GM23338 (cell line): ENCODE measurements around the gene INPP5D. TPM values are rescaled to one million over a fixed set of nuclear protein-coding genes. Genes with fewer than 3 reads are reported as not detected.

Source experiments
- ATAC-seq: fragments of 200-7000 bp; cut with Tn5 transposase; 3 replicates; pipeline ENCODE4 v1.9.1; 2020
- DNase-seq: peaks from one replicate; pipeline ENCODE4 v3.0.0-alpha.2; 2015; ENCODE audit warnings: low spot score
- H2AFZ ChIP-seq: fragments of 200-600 bp; sonication (generic); 2 replicates; pipeline ENCODE4 v1.8.0; 2016; ENCODE audit warnings: antibody characterized with exemption, mild to moderate bottlenecking, moderate library complexity
- H3F3A ChIP-seq: fragments of 200-600 bp; sonication (generic); replicated peaks from 2 replicates; pipeline ENCODE4 v1.8.0; 2017; ENCODE audit warnings: antibody characterized with exemption, mixed run types, low read depth
- H3K27ac ChIP-seq: fragments of 200-600 bp; sonication (generic); 2 replicates; pipeline ENCODE4 v1.6.1; 2016; ENCODE audit warnings: low read depth
- H3K27me3 ChIP-seq: fragments of 200-600 bp; sonication (generic); 2 replicates; pipeline ENCODE4 v1.8.0; 2016; ENCODE audit warnings: mild to moderate bottlenecking, mixed run types, moderate library complexity; ENCODE audit not compliant: insufficient read depth
- H3K36me3 ChIP-seq: fragments of 200-600 bp; sonication (generic); 2 replicates; pipeline ENCODE4 v1.8.0; 2016; ENCODE audit warnings: mild to moderate bottlenecking; ENCODE audit not compliant: insufficient read depth
- H3K4me1 ChIP-seq: fragments of 200-600 bp; sonication (generic); 2 replicates; pipeline ENCODE4 v1.8.0; 2016; ENCODE audit warnings: mild to moderate bottlenecking, moderate library complexity; ENCODE audit not compliant: insufficient read depth
- H3K4me2 ChIP-seq: fragments of 200-600 bp; sonication (generic); 2 replicates; pipeline ENCODE4 v1.7.1; 2017; ENCODE audit warnings: mixed run types
- H3K4me3 ChIP-seq: fragments of 200-600 bp; sonication (generic); 2 replicates; pipeline ENCODE4 v1.6.1; 2016; ENCODE audit warnings: mixed run types
- H3K79me2 ChIP-seq: fragments of 200-600 bp; sonication (generic); replicated peaks from 2 replicates; pipeline ENCODE4 v1.8.0; 2017; ENCODE audit warnings: mild to moderate bottlenecking; ENCODE audit not compliant: insufficient read depth
- H3K9me2 ChIP-seq: fragments of 200-600 bp; sonication (generic); 2 replicates; pipeline ENCODE4 v1.8.0; 2017; ENCODE audit not compliant: insufficient read depth
- H4K20me1 ChIP-seq: fragments of 200-600 bp; sonication (generic); replicated peaks from 2 replicates; pipeline ENCODE4 v1.8.0; 2017; ENCODE audit warnings: mild to moderate bottlenecking; ENCODE audit not compliant: insufficient read depth
- H3K27ac Mint-ChIP-seq: 2 replicates; pipeline ENCODE4 v1.8.0; 2020; ENCODE audit warnings: inconsistent platforms, mild to moderate bottlenecking, moderate library complexity, mixed read lengths
- H3K27me3 Mint-ChIP-seq: 3 replicates; pipeline ENCODE4 v1.8.0; 2022; ENCODE audit warnings: low read depth, mild to moderate bottlenecking, moderate library complexity, mixed read lengths, inconsistent platforms; ENCODE audit not compliant: insufficient read depth, poor library complexity
- H3K36me3 Mint-ChIP-seq: 3 replicates; pipeline ENCODE4 v1.8.0; 2021; ENCODE audit warnings: low read depth, mild to moderate bottlenecking, inconsistent platforms, moderate library complexity, mixed read lengths
- H3K4me1 Mint-ChIP-seq: 3 replicates; pipeline ENCODE4 v1.8.0; 2020; ENCODE audit warnings: mild to moderate bottlenecking, inconsistent platforms, mixed read lengths
- H3K4me3 Mint-ChIP-seq: 3 replicates; pipeline ENCODE4 v1.8.0; 2021; ENCODE audit warnings: moderate library complexity, mild to moderate bottlenecking, inconsistent platforms, mixed read lengths
- H3K9me3 Mint-ChIP-seq: 3 replicates; pipeline ENCODE4 v1.8.0; 2020; ENCODE audit warnings: moderate library complexity, mild to moderate bottlenecking, inconsistent platforms, mixed read lengths
- CREB1 ChIP-seq: fragments of 250-450 bp; sonication (Bioruptor Pico); IDR thresholded peaks from 2 replicates; pipeline ENCODE4 v1.5.0; 2020; ENCODE audit warnings: low read depth, mild to moderate bottlenecking, moderate library complexity
- EZH2 ChIP-seq: fragments of 200-600 bp; sonication (generic); IDR thresholded peaks from one replicate; pipeline ENCODE4 v1.8.0; 2017; ENCODE audit warnings: antibody characterized with exemption, mild to moderate bottlenecking, low read depth; ENCODE audit not compliant: unreplicated experiment
- EZH2phosphoT487 ChIP-seq: fragments of 200-600 bp; sonication (generic); IDR thresholded peaks from one replicate; pipeline ENCODE4 v1.8.1; 2018; ENCODE audit warnings: antibody characterized with exemption; ENCODE audit not compliant: unreplicated experiment
- JUNB ChIP-seq: IDR thresholded peaks from one replicate; pipeline ENCODE4 v1.6.1; 2016; ENCODE audit warnings: antibody characterized with exemption; ENCODE audit not compliant: unreplicated experiment
- NANOG ChIP-seq: IDR thresholded peaks from 2 replicates; pipeline ENCODE4 v1.6.1; 2016; ENCODE audit warnings: antibody characterized with exemption, borderline replicate concordance
- POLR2AphosphoS5 ChIP-seq: IDR thresholded peaks from 2 replicates; pipeline ENCODE4 v1.6.1; 2016; ENCODE audit warnings: antibody characterized with exemption, low read depth
- STAT1 ChIP-seq: IDR thresholded peaks from one replicate; pipeline ENCODE4 v1.6.1; 2016; ENCODE audit warnings: antibody characterized with exemption; ENCODE audit not compliant: unreplicated experiment
- ZNF114 ChIP-seq: fragments of 250-450 bp; sonication (Bioruptor Pico); IDR thresholded peaks from 2 replicates; pipeline ENCODE4 v1.5.0; 2020; ENCODE audit warnings: mild to moderate bottlenecking, moderate library complexity
- ZNF331 ChIP-seq: fragments of 250-450 bp; sonication (Bioruptor Pico); IDR thresholded peaks from 2 replicates; pipeline ENCODE4 v1.5.0; 2020; ENCODE audit warnings: low read depth, mild to moderate bottlenecking, moderate library complexity
- polyA plus RNA-seq: library from polyadenylated mRNA; unstranded; fragments of >200 nt; fragmentation: Nextera tagmentation; extraction: Ambion mirVana; gene quantifications from 2 replicates; pipeline ENCODE4 v1.2.1, GENCODE V29; 2016
- total RNA-seq: library from RNA; depleted of rRNA; stranded (reverse); fragments of >200 nt; shearing (Covaris generic); gene quantifications from 2 replicates; pipeline ENCODE4 v1.2.3, GENCODE V29; 2014
- TF ChIP-seq, protein P1 (sequence below): IDR thresholded peaks from 2 replicates; pipeline ENCODE4 v1.6.1; 2016; ENCODE audit warnings: antibody characterized with exemption
- TF ChIP-seq, protein P2 (sequence below): IDR thresholded peaks from one replicate; pipeline ENCODE4 v1.6.1; 2018; ENCODE audit warnings: antibody characterized with exemption; ENCODE audit not compliant: unreplicated experiment

INPP5D gene
- total and polyA plus RNA-seq, 2 experiments from 2014 or later, result 6.6 to 8.3 TPM

DNA sequence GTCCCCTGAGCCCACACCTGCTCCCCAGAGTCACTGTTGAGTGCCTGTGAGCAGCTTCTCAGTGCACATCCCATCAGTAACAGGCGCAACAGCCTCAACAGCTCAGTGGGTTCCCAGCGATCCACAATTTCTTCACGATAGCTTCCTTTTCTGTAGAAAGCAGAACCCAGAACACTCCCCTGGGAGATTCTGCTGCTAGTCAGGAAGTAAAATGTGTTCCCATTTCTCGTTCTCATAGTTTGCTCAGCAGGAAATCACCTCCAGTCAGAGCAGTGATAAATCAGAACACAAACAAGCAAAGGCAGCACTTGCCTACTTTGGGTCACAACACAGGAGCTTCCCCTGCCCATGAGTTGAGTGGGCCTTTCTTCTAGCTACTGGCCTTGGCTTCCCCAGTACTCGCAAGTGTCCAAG is 142.4 kb downstream of the INPP5D start (continued):
- TF ChIP-seq, protein P1, sequence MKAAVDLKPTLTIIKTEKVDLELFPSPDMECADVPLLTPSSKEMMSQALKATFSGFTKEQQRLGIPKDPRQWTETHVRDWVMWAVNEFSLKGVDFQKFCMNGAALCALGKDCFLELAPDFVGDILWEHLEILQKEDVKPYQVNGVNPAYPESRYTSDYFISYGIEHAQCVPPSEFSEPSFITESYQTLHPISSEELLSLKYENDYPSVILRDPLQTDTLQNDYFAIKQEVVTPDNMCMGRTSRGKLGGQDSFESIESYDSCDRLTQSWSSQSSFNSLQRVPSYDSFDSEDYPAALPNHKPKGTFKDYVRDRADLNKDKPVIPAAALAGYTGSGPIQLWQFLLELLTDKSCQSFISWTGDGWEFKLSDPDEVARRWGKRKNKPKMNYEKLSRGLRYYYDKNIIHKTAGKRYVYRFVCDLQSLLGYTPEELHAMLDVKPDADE, result no peak
- TF ChIP-seq POLR2AphosphoS5 (no peak), EZH2phosphoT487 (no peak), NANOG (no peak)
- TF ChIP-seq, protein P2, sequence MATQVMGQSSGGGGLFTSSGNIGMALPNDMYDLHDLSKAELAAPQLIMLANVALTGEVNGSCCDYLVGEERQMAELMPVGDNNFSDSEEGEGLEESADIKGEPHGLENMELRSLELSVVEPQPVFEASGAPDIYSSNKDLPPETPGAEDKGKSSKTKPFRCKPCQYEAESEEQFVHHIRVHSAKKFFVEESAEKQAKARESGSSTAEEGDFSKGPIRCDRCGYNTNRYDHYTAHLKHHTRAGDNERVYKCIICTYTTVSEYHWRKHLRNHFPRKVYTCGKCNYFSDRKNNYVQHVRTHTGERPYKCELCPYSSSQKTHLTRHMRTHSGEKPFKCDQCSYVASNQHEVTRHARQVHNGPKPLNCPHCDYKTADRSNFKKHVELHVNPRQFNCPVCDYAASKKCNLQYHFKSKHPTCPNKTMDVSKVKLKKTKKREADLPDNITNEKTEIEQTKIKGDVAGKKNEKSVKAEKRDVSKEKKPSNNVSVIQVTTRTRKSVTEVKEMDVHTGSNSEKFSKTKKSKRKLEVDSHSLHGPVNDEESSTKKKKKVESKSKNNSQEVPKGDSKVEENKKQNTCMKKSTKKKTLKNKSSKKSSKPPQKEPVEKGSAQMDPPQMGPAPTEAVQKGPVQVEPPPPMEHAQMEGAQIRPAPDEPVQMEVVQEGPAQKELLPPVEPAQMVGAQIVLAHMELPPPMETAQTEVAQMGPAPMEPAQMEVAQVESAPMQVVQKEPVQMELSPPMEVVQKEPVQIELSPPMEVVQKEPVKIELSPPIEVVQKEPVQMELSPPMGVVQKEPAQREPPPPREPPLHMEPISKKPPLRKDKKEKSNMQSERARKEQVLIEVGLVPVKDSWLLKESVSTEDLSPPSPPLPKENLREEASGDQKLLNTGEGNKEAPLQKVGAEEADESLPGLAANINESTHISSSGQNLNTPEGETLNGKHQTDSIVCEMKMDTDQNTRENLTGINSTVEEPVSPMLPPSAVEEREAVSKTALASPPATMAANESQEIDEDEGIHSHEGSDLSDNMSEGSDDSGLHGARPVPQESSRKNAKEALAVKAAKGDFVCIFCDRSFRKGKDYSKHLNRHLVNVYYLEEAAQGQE, result no peak

DNA sequence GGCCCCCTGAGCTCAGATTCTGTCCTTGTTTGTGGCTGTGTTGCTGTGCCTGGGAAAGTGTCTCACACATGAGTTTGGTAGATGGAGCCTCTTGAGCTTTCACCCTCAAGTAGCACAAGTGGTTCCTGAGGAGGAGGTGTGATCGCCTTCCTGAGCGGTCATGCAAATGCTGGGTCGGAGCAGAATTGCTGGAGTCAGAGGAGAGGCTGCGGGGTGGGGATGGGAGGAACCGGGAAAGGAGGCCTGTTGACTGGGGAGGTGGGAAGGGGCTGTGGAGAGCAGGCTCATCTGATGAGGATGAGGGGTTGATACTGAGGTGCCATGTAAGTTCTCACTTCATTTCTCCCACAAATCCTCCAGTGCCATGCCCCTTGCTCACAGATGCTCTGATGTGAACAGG is 142.9 kb downstream of the INPP5D start:
- H3K9me2 ChIP-seq, result no peaks in the 10 kb centered on the region
- H3K4me1 ChIP-seq, result no peaks in the 10 kb centered on the region
- H3K36me3 Mint-ChIP-seq, result peaks cover 19% of the 10 kb centered on the region
- H3K36me3 ChIP-seq, result no peaks in the 10 kb centered on the region; the same call in 1 of the 2 replicates
- H3K9me3 Mint-ChIP-seq, result peaks cover 18% of the 10 kb centered on the region
- ATAC-seq (no peak), DNase-seq (no peak)
- H3K27ac Mint-ChIP-seq, result no peak overlapping the region
- peaks cover 17% of the 10 kb centered on the region for H3K4me1 Mint-ChIP-seq
- no peaks in the 10 kb centered on the region for H3F3A ChIP-seq
- no peaks in the 10 kb centered on the region for H3K79me2 ChIP-seq
- H3K27me3 ChIP-seq, result no peaks in the 10 kb centered on the region
- H3K4me2 ChIP-seq, result no peak overlapping the region
- no peak overlapping the region for H3K4me3 ChIP-seq
- H3K27me3 Mint-ChIP-seq, result peaks cover 13% of the 10 kb centered on the region
- H3K27ac ChIP-seq, result no peak overlapping the region
- no peak overlapping the region for H2AFZ ChIP-seq
- no peaks in the 10 kb centered on the region for H4K20me1 ChIP-seq
- no peak overlapping the region for H3K4me3 Mint-ChIP-seq
- no peak for TF ChIP-seq JUNB
- no peak for TF ChIP-seq POLR2AphosphoS5
- TF ChIP-seq STAT1, result no peak
- no peak for TF ChIP-seq CREB1 (CRISPR knock-in tag)
- TF ChIP-seq ZNF331 (CRISPR knock-in tag), result no peak
- no peak for TF ChIP-seq EZH2phosphoT487
- no peak for TF ChIP-seq NANOG
- no peak for TF ChIP-seq ZNF114 (CRISPR knock-in tag)
- no peak for TF ChIP-seq EZH2
- TF ChIP-seq, protein P2, result no peak
